Natural killer cell treated with Interleukin-12 subunit alpha and Interleukin-12 subunit beta and Interleukin-15 and Interleukin-18, amount 100 ng/mL, for 72 hours (primary cell): ENCODE measurements around the gene GIPC1. TPM values are rescaled to one million over a fixed set of nuclear protein-coding genes. Genes with fewer than 3 reads are reported as not detected.
"Not testable (repeated sequence)": the region's sequence is repeated elsewhere in the genome, so short reads cannot be mapped to it uniquely, and the experiment has no call there.

Source experiments
- ATAC-seq, 2 donors: fragments of 150-1000 bp; cut with Tn5 transposase in 1 of 2; sonication (Bioruptor Pico), chemical (Tn5 transposase) in 1 of 2; 2 replicates each; pipeline ENCODE4 v1.10.0; 2021
- DNase-seq: peaks from one replicate; pipeline ENCODE4 v3.0.0; 2022; ENCODE audit warnings: low spot score
- H3K27ac Mint-ChIP-seq, 2 donors: 1 replicate in 1 of 2; 2 replicates in 1 of 2; pipeline ENCODE4 v1.8.0; 2022; ENCODE audit warnings: mixed read lengths in 2 of 2, mild to moderate bottlenecking in 1 of 2, moderate library complexity in 1 of 2
- H3K27me3 Mint-ChIP-seq, 2 donors: 1 replicate in 1 of 2; 2 replicates in 1 of 2; pipeline ENCODE4 v1.8.0; 2022; ENCODE audit warnings: mixed read lengths in 2 of 2
- H3K36me3 Mint-ChIP-seq: one replicate; pipeline ENCODE4 v1.8.0; 2022; ENCODE audit warnings: mixed read lengths
- H3K4me1 Mint-ChIP-seq, 2 donors: 1 replicate in 1 of 2; 2 replicates in 1 of 2; pipeline ENCODE4 v1.8.0; 2022; ENCODE audit warnings: low read depth in 2 of 2, mixed read lengths in 2 of 2, mild to moderate bottlenecking in 1 of 2
- H3K4me3 Mint-ChIP-seq: one replicate; pipeline ENCODE4 v1.8.0; 2022; ENCODE audit warnings: mixed read lengths
- H3K9me3 Mint-ChIP-seq: 2 replicates; pipeline ENCODE4 v1.8.0; 2022; ENCODE audit warnings: mixed read lengths
- total RNA-seq, 2 donors: library from RNA; stranded (reverse); gene quantifications; one replicate each; pipeline ENCODE4 v1.2.3, GENCODE V29; 2022

The GIPC1 gene
- total RNA-seq, 2 donors from 2014 or later, result 29.9 to 31.7 TPM

GRCh38 chr19:14512406-14512961 is 16.6 kb upstream of the GIPC1 start:
- Mint-ChIP-seq H3K36me3 (peaks cover 22% of the 10 kb centered on the region), H3K4me3 (no peak overlapping the region), H3K27me3 (no peaks in the 10 kb centered on the region), H3K27ac (no peak overlapping the region), H3K4me1 (peaks cover 30% of the 10 kb centered on the region in 2 donors), H3K9me3 (no peaks in the 10 kb centered on the region)
- DNase-seq, result peak; percentile 44
- no peak for ATAC-seq

GRCh38 chr19:14511229-14511593 is 15.3 kb upstream of the GIPC1 start:
- peaks cover 19% of the 10 kb centered on the region in 2 donors for H3K4me1 Mint-ChIP-seq
- H3K27ac Mint-ChIP-seq, result no peak overlapping the region
- peaks cover 12% of the 10 kb centered on the region for H3K36me3 Mint-ChIP-seq
- H3K9me3 Mint-ChIP-seq, result no peaks in the 10 kb centered on the region
- DNase-seq (peak; percentile 32), ATAC-seq (no peak)
- no peaks in the 10 kb centered on the region for H3K27me3 Mint-ChIP-seq
- no peak overlapping the region for H3K4me3 Mint-ChIP-seq

GRCh38 chr19:14510311-14511228 is 14.6 kb upstream of the GIPC1 start:
- Mint-ChIP-seq H3K36me3 (peaks cover 11% of the 10 kb centered on the region), H3K4me1 (peaks cover 14 to 16% of the 10 kb centered on the region in 2 donors), H3K27ac (no peak overlapping the region), H3K9me3 (no peaks in the 10 kb centered on the region), H3K4me3 (no peak overlapping the region), H3K27me3 (peaks cover 0 to 2% of the 10 kb centered on the region in 2 donors)
- ATAC-seq, result no peak
- peak; percentile 40 for DNase-seq

GRCh38 chr19:14507704-14508542 is 12.0 kb upstream of the GIPC1 start:
- H3K27ac Mint-ChIP-seq, result no peak overlapping the region
- H3K4me1 Mint-ChIP-seq, result peaks cover 6 to 9% of the 10 kb centered on the region in 2 donors
- H3K36me3 Mint-ChIP-seq, result no peaks in the 10 kb centered on the region
- H3K27me3 Mint-ChIP-seq, result peaks cover 0 to 2% of the 10 kb centered on the region in 2 donors
- DNase-seq, result no peak
- ATAC-seq, result no peak
- H3K9me3 Mint-ChIP-seq, result no peaks in the 10 kb centered on the region
- no peak overlapping the region for H3K4me3 Mint-ChIP-seq

- Mint-ChIP-seq H3K36me3 (no peaks in the 10 kb centered on the region), H3K27ac (no peak overlapping the region), H3K4me1 (peaks cover 6 to 9% of the 10 kb centered on the region in 2 donors), H3K27me3 (peaks cover 0 to 2% of the 10 kb centered on the region in 2 donors), H3K4me3 (no peak overlapping the region), H3K9me3 (no peaks in the 10 kb centered on the region)
- ATAC-seq (peak; percentile 81 to 85), DNase-seq (peak; percentile 75)
Observed at GRCh38 chr19:14505488-14506239, 9.7 kb upstream of the GIPC1 start.

GRCh38 chr19:14504575-14504974 is 8.6 kb upstream of the GIPC1 start:
- DNase-seq, result peak; percentile 25
- not testable (repeated sequence) for H3K4me1 Mint-ChIP-seq, H3K4me3 Mint-ChIP-seq, ATAC-seq, H3K27ac Mint-ChIP-seq, H3K9me3 Mint-ChIP-seq, H3K36me3 Mint-ChIP-seq, H3K27me3 Mint-ChIP-seq

- Mint-ChIP-seq H3K4me1 (peaks cover 6 to 9% of the 10 kb centered on the region in 2 donors), H3K9me3 (no peaks in the 10 kb centered on the region), H3K36me3 (no peaks in the 10 kb centered on the region), H3K27me3 (peaks cover 0 to 2% of the 10 kb centered on the region in 2 donors), H3K4me3 (no peak overlapping the region), H3K27ac (no peak overlapping the region)
- ATAC-seq (no peak), DNase-seq (no peak)
Observed at GRCh38 chr19:14503285-14503684, 7.4 kb upstream of the GIPC1 start.

- H3K27ac Mint-ChIP-seq, result no peak overlapping the region
- H3K27me3 Mint-ChIP-seq, result peaks cover 0 to 2% of the 10 kb centered on the region in 2 donors
Observed at GRCh38 chr19:14502334-14503092, 6.6 kb upstream of the GIPC1 start.

GRCh38 chr19:14497228-14497921 is 1.4 kb upstream of the GIPC1 start:
- Mint-ChIP-seq H3K4me3 (peak overlapping the region; percentile 72), H3K27ac (no peak overlapping the region), H3K9me3 (no peaks in the 10 kb centered on the region), H3K36me3 (no peaks in the 10 kb centered on the region), H3K4me1 (peaks cover 5 to 17% of the 10 kb centered on the region in 2 donors), H3K27me3 (no peaks in the 10 kb centered on the region)
- DNase-seq (peak; percentile 44), ATAC-seq (no peak)

More at GRCh38 chr19:14502334-14503092, 6.6 kb upstream of the GIPC1 start:
- DNase-seq (no peak), ATAC-seq (no peak)
- no peak overlapping the region for H3K4me3 Mint-ChIP-seq
- H3K9me3 Mint-ChIP-seq, result no peaks in the 10 kb centered on the region
- H3K36me3 Mint-ChIP-seq, result no peaks in the 10 kb centered on the region
- peaks cover 6 to 8% of the 10 kb centered on the region in 2 donors for H3K4me1 Mint-ChIP-seq

GRCh38 chr19:14496834-14497227 is 904 bp upstream of the GIPC1 start:
- H3K4me3 Mint-ChIP-seq, result peak overlapping the region; percentile 72
- peaks cover 5 to 17% of the 10 kb centered on the region in 2 donors for H3K4me1 Mint-ChIP-seq
- no peaks in the 10 kb centered on the region for H3K36me3 Mint-ChIP-seq
- no peaks in the 10 kb centered on the region for H3K27me3 Mint-ChIP-seq
- no peaks in the 10 kb centered on the region for H3K9me3 Mint-ChIP-seq
- ATAC-seq (no peak), DNase-seq (peak; percentile 22)
- H3K27ac Mint-ChIP-seq, result peak overlapping the region; percentile 53 to 62

GRCh38 chr19:14495672-14496028 is 277 bp downstream of the GIPC1 start:
- H3K4me1 Mint-ChIP-seq, result peaks cover 5 to 17% of the 10 kb centered on the region in 2 donors
- peak overlapping the region in 1 of 2 donors; percentile 39 for H3K27ac Mint-ChIP-seq
- ATAC-seq, result no peak
- DNase-seq, result no peak
- H3K36me3 Mint-ChIP-seq, result no peaks in the 10 kb centered on the region
- H3K9me3 Mint-ChIP-seq, result no peaks in the 10 kb centered on the region
- no peaks in the 10 kb centered on the region for H3K27me3 Mint-ChIP-seq
- peak overlapping the region; percentile 76 for H3K4me3 Mint-ChIP-seq
